HepG2 (cell line): Measurements from ENCODE around the gene GPS1. TPM values are rescaled to one million over a fixed set of nuclear protein-coding genes. Genes with fewer than 3 reads are reported as not detected.

Experiments
- BCL3 ChIP-seq: sonication (generic); formaldehyde crosslinking; IDR thresholded peaks from 2 replicates; pipeline ENCODE4 v1.5.1; 2020; ENCODE audit warnings: mild to moderate bottlenecking, missing genetic modification reagents, moderate library complexity
- CREB1 ChIP-seq, 2 experiments: fragments of 450-650 bp in 1 of 2; IDR thresholded peaks; 2 replicates each; pipeline ENCODE4 v1.6.1; 2016 to 2017; ENCODE audit warnings: control low read depth in 1 of 2, mild to moderate bottlenecking in 1 of 2, missing compliant biosample characterization in 1 of 2, missing genetic modification characterization in 1 of 2
- HOXA3 ChIP-seq: sonication (generic); formaldehyde crosslinking; IDR thresholded peaks from 2 replicates; pipeline ENCODE4 v1.5.0; 2020; ENCODE audit warnings: missing genetic modification reagents
- MIXL1 ChIP-seq: IDR thresholded peaks from 2 replicates; pipeline ENCODE4 v1.6.1; 2016
- MLXIP ChIP-seq: sonication (generic); formaldehyde crosslinking; IDR thresholded peaks from 2 replicates; pipeline ENCODE4 v1.9.0; 2021; ENCODE audit warnings: missing genetic modification reagents, borderline replicate concordance
- SIX4 ChIP-seq: sonication (generic); formaldehyde crosslinking; IDR thresholded peaks from 2 replicates; pipeline ENCODE4 v1.4.0; 2020; ENCODE audit warnings: missing genetic modification reagents
- SKI ChIP-seq: fragments of 450-650 bp; IDR thresholded peaks from one replicate; pipeline ENCODE4 v1.6.1; 2018; ENCODE audit warnings: mild to moderate bottlenecking; ENCODE audit not compliant: partially characterized antibody
- YY1 ChIP-seq: IDR thresholded peaks from 2 replicates; pipeline ENCODE4 v1.6.1; 2011; ENCODE audit warnings: low read length, low read depth, moderate library complexity, mild to moderate bottlenecking; ENCODE audit not compliant: insufficient read depth, insufficient replicate concordance
- ZNF142 ChIP-seq: sonication (generic); formaldehyde crosslinking; IDR thresholded peaks from 2 replicates; pipeline ENCODE4 v1.4.0; 2020; ENCODE audit warnings: missing genetic modification reagents
- ZNF337 ChIP-seq: sonication (generic); formaldehyde crosslinking; IDR thresholded peaks from 2 replicates; pipeline ENCODE4 v1.5.1; 2020; ENCODE audit warnings: missing genetic modification reagents, low read depth, mild to moderate bottlenecking, borderline replicate concordance
- ZNF414 ChIP-seq: sonication (generic); formaldehyde crosslinking; IDR thresholded peaks from 2 replicates; pipeline ENCODE4 v1.5.0; 2020; ENCODE audit warnings: missing genetic modification reagents
- ZSCAN5A ChIP-seq: sonication (generic); formaldehyde crosslinking; IDR thresholded peaks from 2 replicates; pipeline ENCODE4 v1.8.0; 2022; ENCODE audit warnings: mild to moderate bottlenecking, missing genetic modification reagents, borderline replicate concordance
- polyA plus RNA-seq, 8 experiments: library from polyadenylated mRNA; depleted of rRNA in 3 of 8; stranded (reverse) in 7 of 8; unstranded in 1 of 8; fragments of >200 nt; fragmentation: Illumina TruSeq in 4 of 8; extraction: Trizol in 4 of 8; gene quantifications; 2 replicates each; pipeline versions ENCODE4 v1.2.1 to v1.2.3, GENCODE V29; 2011 to 2016; ENCODE audit warnings: low read depth in 4 of 8, missing spikeins in 1 of 8, mixed read lengths in 1 of 8; ENCODE audit not compliant: insufficient read depth in 1 of 8
- total RNA-seq, 5 experiments: library from RNA; depleted of rRNA; stranded (reverse); fragments of >200 nt; fragmentation: Illumina TruSeq; extraction: Trizol; gene quantifications; 2 replicates each; pipeline ENCODE4 v1.2.3, GENCODE V29; 2016; ENCODE audit warnings: low read depth in 1 of 5

The GPS1 gene
- total and polyA plus RNA-seq, 2 of the 13 experiments (the other 11 are each of a cell fraction or from before 2014, with no cell fraction given): 124 to 128 TPM

- no peak for TF ChIP-seq MLXIP (CRISPR knock-in tag)
- TF ChIP-seq CREB1 (IDR thresholded peaks at IDR 0.05): 0 out of 2 replicates have a peak, but pooled peaks have one; percentile 39
- no peak for TF ChIP-seq CREB1 (CRISPR knock-in tag; IDR thresholded peaks at IDR 0.05)
- TF ChIP-seq ZSCAN5A (CRISPR knock-in tag): 0 out of 2 replicates have a peak, but pooled peaks have one; percentile 19
- no peak for TF ChIP-seq ZNF142 (CRISPR knock-in tag)
- peak; percentile 82 for TF ChIP-seq ZNF414 (CRISPR knock-in tag)
- peak; percentile 98 for TF ChIP-seq HOXA3
- peak; percentile 41; the same call in 1 of the 2 replicates for TF ChIP-seq ZNF337 (CRISPR knock-in tag)
- peak; percentile 86 for TF ChIP-seq MIXL1 (CRISPR knock-in tag)
- TF ChIP-seq BCL3 (CRISPR knock-in tag): peak; percentile 77
- TF ChIP-seq SIX4 (CRISPR knock-in tag): peak; percentile 60; the same call in 1 of the 2 replicates
- peak; percentile 89 for TF ChIP-seq YY1
- peak; percentile 34 for TF ChIP-seq SKI
Observed at GRCh38 chr17:82065638-82066303, 14.1 kb downstream of the GPS1 start, which contains the start of gene DUS1L (continued).
